Small intestine (tissue), 7 donors: ENCODE data around the gene RBM43. TPM values are rescaled to one million over a fixed set of nuclear protein-coding genes. Genes with fewer than 3 reads are reported as not detected.
"Not testable (repeated sequence)": the region's sequence is repeated elsewhere in the genome, so short reads cannot be mapped to it uniquely, and the experiment has no call there.

ENCODE experiments used
- DNase-seq, 2 donors: peaks; one replicate each; pipeline versions ENCODE4 v3.0.0 to v3.0.0-alpha.2; 2013
- FAIRE-seq: peaks from 2 replicates; lab custom pipeline; 2012; peaks lifted over from hg19 to GRCh38; lab: Jason Lieb, UNC
- H3K27ac ChIP-seq, 3 donors: one replicate each; pipeline ENCODE4 v1.5.1; 2013; ENCODE audit warnings: low read length in 2 of 3, mild to moderate bottlenecking in 2 of 3, control low read depth in 1 of 3, inconsistent platforms in 1 of 3, low read depth in 1 of 3, moderate library complexity in 1 of 3
- H3K27me3 ChIP-seq, 3 donors: one replicate each; pipeline ENCODE4 v1.6.1; 2013; ENCODE audit warnings: low read length in 3 of 3, inconsistent platforms in 1 of 3; ENCODE audit not compliant: control insufficient read depth in 3 of 3, insufficient read depth in 3 of 3
- H3K36me3 ChIP-seq, 3 donors: one replicate each; pipeline ENCODE4 v1.6.1; 2013; ENCODE audit warnings: low read length in 3 of 3, inconsistent platforms in 1 of 3, low read depth in 1 of 3, mild to moderate bottlenecking in 1 of 3, moderate library complexity in 1 of 3; ENCODE audit not compliant: control insufficient read depth in 3 of 3, insufficient read depth in 2 of 3
- H3K4me1 ChIP-seq, 3 donors: one replicate each; pipeline ENCODE4 v1.6.1; 2013; ENCODE audit warnings: low read length in 2 of 3, inconsistent platforms in 1 of 3, low read depth in 1 of 3, mild to moderate bottlenecking in 1 of 3, moderate library complexity in 1 of 3; ENCODE audit not compliant: control insufficient read depth in 3 of 3, insufficient read depth in 2 of 3
- H3K4me3 ChIP-seq, 3 donors: one replicate each; pipeline ENCODE4 v1.5.1; 2013; ENCODE audit warnings: low read length in 3 of 3, control low read depth in 1 of 3, inconsistent platforms in 1 of 3, low read depth in 1 of 3, mild to moderate bottlenecking in 1 of 3, moderate library complexity in 1 of 3
- H3K9me3 ChIP-seq, 2 donors: one replicate each; pipeline ENCODE4 v1.6.1; 2013; ENCODE audit warnings: low read depth in 1 of 2, low read length in 1 of 2; ENCODE audit not compliant: control insufficient read depth in 2 of 2, insufficient read depth in 1 of 2
- WGBS, 3 donors: extraction: QIAGEN DNeasy Blood & Tissue Kit; methylation state at CpG; one replicate each; pipeline ENCODE4 v1.1.7; 2013; 5-methylcytosine and 5-hydroxymethylcytosine counted together
- polyA plus RNA-seq, 4 donors: library from polyadenylated mRNA; stranded (reverse) in 3 of 4; unstranded in 1 of 4; fragments of 200-250 nt in 3 of 4; fragments of 120-200 nt in 1 of 4; gene quantifications; one replicate each; pipeline versions ENCODE4 v1.2.1 to v1.2.3, GENCODE V29; 2013
- donor health status: healthy with polysubstance abuse.
- donor health status: control.
- donor health status: control.
- donor health status: Bipolar disorder and iron deficiency.
- donor health status: healthy.

RBM43 gene
- polyA plus RNA-seq, 4 donors, result 0.81 to 4.0 (median 2.2) TPM

DNA sequence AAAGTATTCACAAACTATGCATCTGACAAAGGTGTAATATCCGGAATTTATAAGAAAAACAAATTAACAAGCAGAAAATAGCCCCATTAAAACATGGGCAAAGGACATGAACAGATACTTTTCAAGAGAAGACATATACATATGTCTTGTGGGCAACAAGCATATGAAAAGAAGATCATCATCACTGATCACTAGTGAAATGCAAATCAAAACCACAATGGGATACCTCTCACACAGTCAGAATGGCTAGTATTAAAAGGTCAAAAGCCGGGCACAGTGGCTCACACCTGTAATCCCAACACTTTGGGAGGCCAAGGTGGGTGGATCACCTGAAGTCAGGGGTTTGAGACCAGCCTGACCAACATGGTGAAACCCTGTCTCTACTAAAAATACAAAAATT lies 28.4 kb downstream of the RBM43 start:
- H3K27ac ChIP-seq, H3K9me3 ChIP-seq, H3K4me3 ChIP-seq, FAIRE-seq, H3K27me3 ChIP-seq, H3K4me1 ChIP-seq, DNase-seq, H3K36me3 ChIP-seq: not testable (repeated sequence)
- 86 to 91% (median 87%) methylated on average over 2 of the region's 2 CpGs for WGBS, 3 donors

DNA sequence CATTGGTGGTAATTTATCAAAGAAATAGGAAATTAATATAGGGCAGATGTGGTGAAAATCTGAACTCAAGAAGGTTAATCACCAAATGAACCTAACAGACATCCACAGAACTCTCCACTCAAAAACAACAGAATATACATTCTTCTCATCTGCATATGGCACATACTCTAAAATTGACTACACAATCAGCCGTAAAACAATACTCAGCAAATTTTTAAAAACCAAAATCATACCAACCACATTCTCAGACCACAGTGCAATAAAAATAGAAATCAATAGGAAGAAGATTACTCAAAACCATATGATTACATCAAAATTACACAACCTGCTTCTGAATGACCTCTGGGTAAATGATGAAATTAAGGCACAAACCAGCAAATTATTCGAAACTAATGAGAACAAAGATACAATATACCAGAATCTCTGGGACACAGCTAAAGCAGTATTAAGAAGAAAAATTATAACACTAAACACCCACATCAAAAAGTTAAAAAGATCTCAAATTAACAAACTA lies 31.0 kb downstream of the RBM43 start:
- Histone ChIP-seq H3K9me3 (no peaks in the 10 kb centered on the region), H3K36me3 (no peaks in the 10 kb centered on the region), H3K27me3 (no peaks in the 10 kb centered on the region), H3K27ac (no peak overlapping the region), H3K4me1 (no peaks in the 10 kb centered on the region), H3K4me3 (no peak overlapping the region)
- 74 to 82% (median 75%) methylated on average over 2 of the region's 2 CpGs for WGBS, 3 donors
- DNase-seq, result no peak
- no peak for FAIRE-seq

DNA sequence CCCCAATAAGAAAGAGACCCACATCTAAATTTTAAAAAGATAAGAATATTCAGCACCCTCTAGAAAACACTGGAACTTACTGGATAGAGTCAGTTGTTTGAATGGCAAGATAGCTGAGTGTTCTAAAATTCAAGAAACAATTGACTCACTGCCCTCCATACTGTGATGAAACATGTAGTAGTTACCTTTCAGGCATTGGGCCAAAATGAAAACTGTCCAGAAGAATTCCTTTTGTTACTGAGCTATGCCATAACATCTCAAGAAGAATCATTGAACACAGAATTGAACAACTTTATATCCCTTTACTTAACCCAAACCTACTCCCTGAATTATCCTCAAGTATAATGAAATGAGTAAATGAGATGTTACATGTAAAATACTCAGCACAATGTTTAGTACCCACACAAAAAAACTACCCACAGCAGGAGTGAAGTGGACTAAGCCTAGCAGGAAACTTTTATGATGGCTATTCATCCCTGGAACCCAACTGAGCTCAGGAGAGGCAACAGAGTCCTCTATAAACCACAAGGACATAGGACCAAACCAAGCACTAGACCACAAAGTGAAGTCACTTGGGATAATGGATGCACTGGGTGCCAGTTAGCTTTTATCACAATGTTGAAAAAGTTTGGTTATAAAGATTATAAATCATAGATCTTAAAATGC lies 32.7 kb downstream of the RBM43 start:
- H3K4me1 ChIP-seq, result no peaks in the 10 kb centered on the region
- no peaks in the 10 kb centered on the region for H3K27me3 ChIP-seq
- H3K9me3 ChIP-seq, result no peaks in the 10 kb centered on the region
- FAIRE-seq (no peak), DNase-seq (no peak)
- no peaks in the 10 kb centered on the region for H3K36me3 ChIP-seq
- no peak overlapping the region for H3K27ac ChIP-seq
- no peak overlapping the region for H3K4me3 ChIP-seq

DNA sequence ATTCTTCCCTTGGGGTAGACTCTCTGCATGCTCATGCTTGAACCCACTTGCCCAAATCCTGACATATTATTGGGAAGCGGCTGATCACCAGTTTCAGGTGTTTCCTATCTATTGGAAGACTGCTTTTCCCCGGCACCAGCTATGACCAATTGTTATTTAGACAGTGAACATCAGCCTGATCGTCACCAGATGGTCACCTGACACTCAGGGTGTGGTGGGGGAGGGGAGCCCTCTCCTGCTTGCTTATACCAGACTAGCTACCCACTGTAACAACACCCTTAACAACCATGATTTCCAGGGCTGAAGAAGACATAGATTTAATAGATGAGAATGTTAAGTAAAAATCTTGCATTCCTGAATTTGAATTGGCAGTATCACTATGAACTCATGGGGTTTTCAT lies 44.3 kb downstream of the RBM43 start:
- Histone ChIP-seq H3K27me3 (peaks cover 0 to 2% (median 0%) of the 10 kb centered on the region in 3 donors), H3K36me3 (no peaks in the 10 kb centered on the region), H3K4me1 (no peaks in the 10 kb centered on the region), H3K4me3 (no peak overlapping the region), H3K9me3 (no peaks in the 10 kb centered on the region), H3K27ac (no peak overlapping the region)
- DNase-seq (no peak), FAIRE-seq (no peak)
- WGBS, 3 donors, result 57 to 69% (median 68%) methylated on average over 3 of the region's 3 CpGs

DNA sequence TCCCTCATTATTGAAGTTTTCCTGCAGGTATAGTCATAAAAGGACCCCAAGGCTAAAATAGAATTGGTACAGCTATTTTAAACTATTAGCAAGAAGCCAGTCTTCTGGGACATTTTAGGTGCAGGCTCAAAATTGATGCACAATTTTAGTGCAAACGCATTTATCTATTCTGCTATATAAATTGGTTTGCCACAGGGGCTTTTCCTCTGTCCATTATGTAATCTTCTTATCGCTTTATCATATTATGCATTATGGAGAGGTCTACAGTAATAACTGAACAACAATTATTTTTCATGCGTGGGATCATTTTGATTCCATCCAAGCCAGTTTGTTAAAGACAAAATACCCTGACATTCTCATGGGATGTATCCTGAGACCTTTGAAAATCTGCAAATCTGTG lies 54.6 kb downstream of the RBM43 start:
- no peak for FAIRE-seq
- Histone ChIP-seq H3K36me3 (no peaks in the 10 kb centered on the region), H3K4me3 (no peak overlapping the region), H3K9me3 (no peaks in the 10 kb centered on the region), H3K27me3 (peaks cover 0 to 2% (median 0%) of the 10 kb centered on the region in 3 donors), H3K27ac (no peak overlapping the region), H3K4me1 (no peaks in the 10 kb centered on the region)
- 87 to 95% (median 88%) methylated on average over 3 of the region's 3 CpGs for WGBS, 3 donors
- no peak for DNase-seq

DNA sequence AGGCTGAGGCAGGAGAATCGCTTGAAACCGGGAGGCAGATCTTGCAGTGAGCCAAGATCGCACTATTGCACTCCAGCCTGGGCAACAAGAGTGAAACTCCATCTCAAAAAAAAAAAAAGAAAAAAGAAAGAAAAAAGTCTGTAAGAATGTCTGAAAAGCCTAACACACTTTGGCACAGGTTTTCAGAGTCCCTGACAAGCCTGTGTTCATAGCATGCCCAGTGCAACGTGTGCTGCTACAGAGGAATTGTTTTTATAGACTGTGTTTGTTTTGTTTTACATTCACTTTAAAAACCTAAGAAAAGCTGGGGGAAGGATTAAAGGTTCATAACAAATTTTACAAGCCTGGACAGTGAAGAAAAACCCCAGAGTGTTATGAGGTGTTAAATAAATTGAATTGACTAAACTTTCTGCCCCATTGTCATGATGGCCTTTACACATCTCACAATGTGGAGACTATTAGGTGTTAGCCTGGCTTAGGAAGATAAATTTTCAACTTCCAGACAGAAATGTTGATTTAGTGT lies 55.2 kb downstream of the RBM43 start:
- FAIRE-seq (no peak), DNase-seq (no peak)
- Histone ChIP-seq H3K4me3 (no peak overlapping the region), H3K36me3 (no peaks in the 10 kb centered on the region), H3K27ac (no peak overlapping the region), H3K4me1 (no peaks in the 10 kb centered on the region), H3K27me3 (peaks cover 0 to 2% (median 0%) of the 10 kb centered on the region in 3 donors), H3K9me3 (no peaks in the 10 kb centered on the region)
- WGBS, 3 donors, result 76 to 85% (median 79%) methylated on average over 4 of the region's 4 CpGs

DNA sequence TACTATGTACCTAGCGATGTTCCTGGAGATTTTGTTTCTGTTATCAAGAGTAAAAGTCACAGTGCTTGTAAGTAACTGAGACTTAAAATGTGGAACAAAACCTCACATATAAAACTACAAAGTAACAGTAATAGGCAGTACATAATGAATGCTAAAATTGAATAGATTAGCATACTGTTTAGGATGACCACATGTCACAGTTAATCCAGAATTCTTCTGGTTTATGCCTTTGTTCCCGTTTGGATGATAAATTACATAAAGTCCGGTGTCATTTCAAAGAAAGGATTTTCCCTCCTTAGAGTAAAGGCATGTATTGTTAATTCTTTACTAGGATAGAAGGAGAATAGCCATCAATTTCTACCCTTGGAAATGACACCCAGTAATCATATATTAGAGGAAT lies 56.1 kb downstream of the RBM43 start:
- FAIRE-seq, result no peak
- 71 to 78% (median 76%) methylated on average over 3 of the region's 3 CpGs for WGBS, 3 donors
- no peak overlapping the region for H3K27ac ChIP-seq

DNA sequence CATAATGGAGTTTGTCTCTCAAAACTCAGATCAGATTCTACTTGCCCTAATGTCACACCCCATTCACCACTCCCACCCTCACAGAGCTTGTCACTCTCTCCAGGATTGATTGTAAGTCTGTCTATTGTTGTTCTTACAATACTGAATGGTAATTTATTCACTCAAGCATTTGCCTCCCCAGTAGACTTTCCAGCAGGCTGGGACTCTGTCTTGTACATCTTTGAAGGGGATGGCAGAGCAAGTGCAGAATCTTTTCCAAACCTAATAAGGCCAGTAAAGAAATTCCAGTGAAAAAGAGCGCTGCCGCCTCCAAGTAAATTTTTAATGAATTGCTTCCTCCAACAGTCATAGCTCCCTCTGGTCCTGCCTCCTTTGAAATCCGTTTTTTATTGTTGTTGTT lies 56.9 kb downstream of the RBM43 start:
- 62 to 70% (median 69%) methylated on average over 3 of the region's 3 CpGs for WGBS, 3 donors
- no peak for DNase-seq
- Histone ChIP-seq H3K27ac (no peak overlapping the region), H3K27me3 (peaks cover 0 to 2% (median 0%) of the 10 kb centered on the region in 3 donors), H3K4me1 (no peaks in the 10 kb centered on the region), H3K4me3 (no peak overlapping the region), H3K9me3 (no peaks in the 10 kb centered on the region), H3K36me3 (no peaks in the 10 kb centered on the region)
- no peak for FAIRE-seq

More for the DNA sequence above, 56.1 kb downstream of the RBM43 start:
- H3K9me3 ChIP-seq, result no peaks in the 10 kb centered on the region
- H3K36me3 ChIP-seq, result no peaks in the 10 kb centered on the region
- H3K4me3 ChIP-seq, result no peak overlapping the region
- H3K4me1 ChIP-seq, result no peaks in the 10 kb centered on the region
- H3K27me3 ChIP-seq, result peaks cover 0 to 2% (median 0%) of the 10 kb centered on the region in 3 donors
- no peak for DNase-seq
